OCI-LY3 (cell line): ENCODE data around the gene ERAP2.

Source experiments
- H2AFZ ChIP-seq: fragments of 200-600, 300-600 bp; shearing (Covaris generic); 2 replicates; pipeline ENCODE4 v1.6.0; 2014; ENCODE audit warnings: antibody characterized with exemption, low read depth, low read length
- H3K27ac ChIP-seq: fragments of 200-600, 300-600 bp; sonication (generic); 2 replicates; pipeline ENCODE4 v1.5.1; 2014; ENCODE audit warnings: mild to moderate bottlenecking, low read length, moderate library complexity, mixed read lengths
- H3K27me3 ChIP-seq: fragments of 200-600, 300-600 bp; sonication (generic); 2 replicates; pipeline ENCODE4 v1.6.1; 2014; ENCODE audit warnings: low read depth, low read length, mixed read lengths
- H3K36me3 ChIP-seq: fragments of 200-600, 300-600 bp; sonication (generic); replicated peaks from 2 replicates; pipeline ENCODE3; 2014; ENCODE audit warnings: low read depth, low read length, mixed read lengths
- H3K4me1 ChIP-seq: fragments of 300-600, 200-600 bp; sonication (generic); 2 replicates; pipeline ENCODE4 v1.6.1; 2014; ENCODE audit warnings: low read length, mixed read lengths
- H3K4me2 ChIP-seq: fragments of 200-600, 300-600 bp; sonication (generic); 2 replicates; pipeline ENCODE4 v1.6.1; 2014; ENCODE audit warnings: low read length, mixed read lengths
- H3K4me3 ChIP-seq: fragments of 300-600, 200-600 bp; sonication (generic); 2 replicates; pipeline ENCODE4 v1.5.1; 2014; ENCODE audit warnings: antibody characterized with exemption, mild to moderate bottlenecking, low read length, moderate library complexity
- H3K79me2 ChIP-seq: fragments of 300-600, 200-600 bp; shearing (Covaris generic); 2 replicates; pipeline ENCODE4 v1.6.1; 2014; ENCODE audit warnings: mild to moderate bottlenecking, low read length, mixed read lengths
- H3K9ac ChIP-seq: fragments of 300-600, 200-600 bp; shearing (Covaris generic); 2 replicates; pipeline ENCODE4 v1.6.0; 2014; ENCODE audit warnings: mild to moderate bottlenecking, low read length, moderate library complexity
- H3K9me3 ChIP-seq: fragments of 200-600, 300-600 bp; shearing (Covaris generic); 2 replicates; pipeline ENCODE4 v1.6.1; 2014; ENCODE audit warnings: low read length, mixed read lengths; ENCODE audit not compliant: insufficient read depth
- H4K20me1 ChIP-seq: fragments of 200-600, 300-600 bp; sonication (generic); 2 replicates; pipeline ENCODE4 v1.6.1; 2016; ENCODE audit warnings: low read length, mixed read lengths; ENCODE audit not compliant: insufficient read depth
- EZH2phosphoT487 ChIP-seq: fragments of 200-600 bp; shearing (Covaris generic); IDR thresholded peaks from 2 replicates; pipeline ENCODE4 v1.6.1; 2018; ENCODE audit warnings: antibody characterized with exemption, mixed run types, low read depth
- TF ChIP-seq, protein P1 (sequence below): fragments of 200-600, 300-600 bp; sonication (generic); IDR thresholded peaks from 2 replicates; pipeline ENCODE4 v1.5.1; 2014; ENCODE audit warnings: antibody characterized with exemption, low read length, low read depth

ERAP2 gene

DNA sequence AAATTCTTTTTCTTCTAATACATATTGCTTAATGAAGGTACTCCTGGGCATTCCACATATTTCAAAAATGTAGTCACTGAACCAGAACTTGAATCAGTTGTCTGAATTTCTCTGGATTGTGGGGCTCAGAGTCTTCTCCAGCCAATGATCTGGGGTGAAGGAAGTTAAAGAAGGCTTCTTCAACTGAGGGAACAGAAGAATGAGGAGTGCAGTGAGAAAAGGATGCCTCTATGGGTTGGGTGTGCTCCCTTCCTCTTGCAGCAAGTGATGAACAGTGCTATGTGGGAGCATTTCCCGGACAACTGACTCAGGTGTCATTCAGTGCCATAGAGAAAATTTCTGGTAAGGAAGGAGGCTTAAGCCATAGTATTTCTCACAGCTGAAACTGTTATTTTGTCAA, 67.5 kb downstream of the ERAP2 start:
- Histone ChIP-seq H3K79me2 (peaks cover 76% of the 10 kb centered on the region), H3K4me1 (no peaks in the 10 kb centered on the region), H3K4me2 (no peak overlapping the region), H4K20me1 (peaks cover 33% of the 10 kb centered on the region; the same call in 1 of the 2 replicates), H3K36me3 (peaks cover 2% of the 10 kb centered on the region), H3K27ac (no peak overlapping the region), H3K9ac (no peak overlapping the region), H3K27me3 (no peaks in the 10 kb centered on the region), H3K9me3 (no peaks in the 10 kb centered on the region), H2AFZ (no peak overlapping the region), H3K4me3 (no peak overlapping the region)
- TF ChIP-seq EZH2phosphoT487 = no peak
- TF ChIP-seq, protein P1, sequence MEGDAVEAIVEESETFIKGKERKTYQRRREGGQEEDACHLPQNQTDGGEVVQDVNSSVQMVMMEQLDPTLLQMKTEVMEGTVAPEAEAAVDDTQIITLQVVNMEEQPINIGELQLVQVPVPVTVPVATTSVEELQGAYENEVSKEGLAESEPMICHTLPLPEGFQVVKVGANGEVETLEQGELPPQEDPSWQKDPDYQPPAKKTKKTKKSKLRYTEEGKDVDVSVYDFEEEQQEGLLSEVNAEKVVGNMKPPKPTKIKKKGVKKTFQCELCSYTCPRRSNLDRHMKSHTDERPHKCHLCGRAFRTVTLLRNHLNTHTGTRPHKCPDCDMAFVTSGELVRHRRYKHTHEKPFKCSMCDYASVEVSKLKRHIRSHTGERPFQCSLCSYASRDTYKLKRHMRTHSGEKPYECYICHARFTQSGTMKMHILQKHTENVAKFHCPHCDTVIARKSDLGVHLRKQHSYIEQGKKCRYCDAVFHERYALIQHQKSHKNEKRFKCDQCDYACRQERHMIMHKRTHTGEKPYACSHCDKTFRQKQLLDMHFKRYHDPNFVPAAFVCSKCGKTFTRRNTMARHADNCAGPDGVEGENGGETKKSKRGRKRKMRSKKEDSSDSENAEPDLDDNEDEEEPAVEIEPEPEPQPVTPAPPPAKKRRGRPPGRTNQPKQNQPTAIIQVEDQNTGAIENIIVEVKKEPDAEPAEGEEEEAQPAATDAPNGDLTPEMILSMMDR = no peak

DNA sequence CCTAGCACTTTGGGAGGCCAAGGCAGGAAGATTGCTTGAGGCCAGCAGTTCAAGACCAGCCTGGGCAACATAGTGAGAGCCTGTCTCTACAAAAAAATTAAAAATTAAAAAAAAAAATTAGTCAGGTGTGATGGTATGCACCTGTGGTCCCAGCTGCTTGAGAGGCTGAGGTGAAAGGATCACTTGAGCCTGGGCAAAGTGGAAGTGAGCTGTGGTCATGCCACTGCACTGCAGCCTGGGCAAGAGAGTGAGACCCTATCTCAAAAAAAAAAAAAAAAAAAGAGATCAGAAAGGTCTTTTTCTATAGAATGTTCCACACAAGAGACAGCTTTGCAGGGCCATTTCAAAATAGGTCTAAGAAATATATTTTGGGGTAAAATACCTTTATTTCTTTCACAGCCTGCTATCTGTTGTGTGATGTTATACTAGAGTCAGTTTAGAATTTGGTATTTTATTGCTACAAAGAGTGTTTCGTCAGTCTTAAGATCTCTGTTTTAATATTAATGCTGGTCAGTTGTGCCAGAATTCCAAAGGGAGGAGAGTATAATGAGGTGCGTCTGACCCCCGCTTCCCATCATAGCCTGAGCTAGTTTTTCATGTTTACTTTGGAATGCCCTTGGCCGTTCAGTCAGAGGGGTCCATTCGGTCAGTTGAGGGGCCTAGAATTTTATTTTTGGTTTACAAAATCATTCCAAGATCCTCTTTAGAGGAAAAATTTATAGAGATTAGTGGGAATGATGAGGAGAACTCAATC, 69.0 kb downstream of the ERAP2 start:
- Histone ChIP-seq H2AFZ (no peak overlapping the region), H3K27me3 (no peaks in the 10 kb centered on the region), H3K4me2 (no peak overlapping the region), H3K4me1 (no peaks in the 10 kb centered on the region), H3K79me2 (peaks cover 75% of the 10 kb centered on the region), H3K9me3 (no peaks in the 10 kb centered on the region), H3K9ac (no peak overlapping the region), H3K36me3 (peaks cover 9% of the 10 kb centered on the region), H4K20me1 (peaks cover 29% of the 10 kb centered on the region; the same call in 1 of the 2 replicates), H3K27ac (no peak overlapping the region), H3K4me3 (no peak overlapping the region)
- TF ChIP-seq EZH2phosphoT487 = no peak
- TF ChIP-seq, protein P1 = no peak

DNA sequence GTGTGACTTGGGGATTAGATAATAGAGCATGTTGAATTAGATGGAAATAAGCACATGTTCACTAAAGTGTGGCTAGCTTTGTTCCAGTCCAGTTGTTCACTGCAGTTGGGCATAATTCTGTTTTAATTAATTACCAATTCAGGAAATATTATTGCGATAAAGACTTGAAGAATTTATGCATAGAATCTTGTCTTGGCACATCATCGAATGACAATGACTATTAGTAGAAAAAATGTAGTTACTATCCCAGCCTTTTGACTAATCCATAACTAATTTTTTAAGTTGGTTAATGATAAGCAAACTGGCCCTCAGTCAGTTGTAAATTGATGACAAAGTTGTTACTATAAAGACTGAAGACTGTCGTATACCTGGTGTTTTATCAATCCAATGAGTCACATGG, 70.1 kb downstream of the ERAP2 start:
- no peak overlapping the region for H3K27ac ChIP-seq
- H4K20me1 ChIP-seq = peaks cover 32% of the 10 kb centered on the region; the same call in 1 of the 2 replicates
- H3K9me3 ChIP-seq = no peaks in the 10 kb centered on the region
- no peaks in the 10 kb centered on the region for H3K4me1 ChIP-seq
- H3K4me2 ChIP-seq = no peak overlapping the region
- no peak overlapping the region for H2AFZ ChIP-seq
- H3K79me2 ChIP-seq = peaks cover 73% of the 10 kb centered on the region
- H3K4me3 ChIP-seq = no peak overlapping the region
- TF ChIP-seq, protein P1 = no peak
- no peak for TF ChIP-seq EZH2phosphoT487
- H3K27me3 ChIP-seq = no peaks in the 10 kb centered on the region
- H3K36me3 ChIP-seq = peaks cover 9% of the 10 kb centered on the region
- no peak overlapping the region for H3K9ac ChIP-seq

DNA sequence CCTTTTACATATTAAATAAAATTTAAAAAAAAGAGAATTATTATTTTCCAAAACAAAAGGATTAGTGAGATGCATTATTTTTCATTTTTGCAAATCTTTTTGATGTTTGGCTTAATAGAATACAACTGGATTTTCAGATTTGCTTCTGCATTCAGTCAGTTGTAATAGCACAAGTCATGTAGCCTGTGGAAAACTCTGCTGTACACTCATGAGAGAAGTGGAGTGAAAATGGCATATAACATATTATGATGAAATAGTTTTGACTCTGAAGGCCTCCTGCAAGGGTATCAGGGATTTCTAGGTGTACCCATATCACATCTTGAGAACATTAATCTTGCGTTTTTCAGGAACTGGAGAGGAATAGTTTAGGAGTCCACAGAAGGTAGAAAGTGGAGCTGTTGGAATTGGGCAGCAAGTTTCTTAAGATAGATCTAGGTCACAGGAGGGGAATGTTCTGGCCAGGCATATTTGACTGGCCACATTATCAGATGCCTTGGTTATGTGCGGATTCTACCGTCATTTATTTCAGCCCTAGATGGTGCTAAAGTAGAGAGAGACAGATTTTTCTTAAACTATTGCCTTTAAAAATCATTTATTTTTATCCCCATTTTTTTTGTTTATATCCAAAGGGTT, 75.9 kb downstream of the ERAP2 start:
- Histone ChIP-seq H2AFZ (no peak overlapping the region), H3K79me2 (peaks cover 72% of the 10 kb centered on the region), H4K20me1 (peaks cover 40% of the 10 kb centered on the region), H3K27me3 (no peaks in the 10 kb centered on the region), H3K4me3 (no peak overlapping the region), H3K36me3 (peaks cover 13% of the 10 kb centered on the region), H3K9me3 (no peaks in the 10 kb centered on the region), H3K4me1 (peaks cover 10% of the 10 kb centered on the region), H3K27ac (no peak overlapping the region), H3K9ac (no peak overlapping the region), H3K4me2 (no peak overlapping the region)
- TF ChIP-seq EZH2phosphoT487 = no peak
- TF ChIP-seq, protein P1 = no peak
